PC-3 (cell line): ENCODE data around the gene ZYX. TPM values are rescaled to one million over a fixed set of nuclear protein-coding genes. Genes with fewer than 3 reads are reported as not detected.
"Not testable (repeated sequence)": the region's sequence is repeated elsewhere in the genome, so short reads cannot be mapped to it uniquely, and the experiment has no call there.

ENCODE experiments used
- ATAC-seq: fragments of 200-7000 bp; cut with Tn5 transposase; 2 replicates; pipeline ENCODE4 v1.9.1; 2020; ENCODE audit warnings: mild to moderate bottlenecking, moderate library complexity
- BruUV-seq: library from RNA; stranded (reverse); fragments of 400-500 nt; replicated peaks from 2 replicates; lab custom pipeline; 2021; lab: Mats Ljungman, UMichigan
- CTCF ChIA-PET: fragments of 300-600 bp; sonication (Branson Sonifier 250); formaldehyde crosslinking; loops from one replicate; lab custom pipeline; 2022; ENCODE audit warnings: antibody characterized with exemption; lab: Charles Lee
- POLR2A ChIA-PET: fragments of 300-600 bp; sonication (Branson Sonifier 250); formaldehyde crosslinking; loops from one replicate; lab custom pipeline; 2022; ENCODE audit warnings: antibody characterized with exemption; ENCODE audit not compliant: unreplicated experiment; lab: Charles Lee
- DNase-seq: peaks from one replicate; pipeline ENCODE4 v3.0.0-alpha.2; 2015
- H2AFZ ChIP-seq: fragments of 300-600 bp; sonication (generic); 2 replicates; pipeline ENCODE4 v1.6.0; 2016; ENCODE audit warnings: antibody characterized with exemption, low read length
- H3F3A ChIP-seq: fragments of 300-600 bp; sonication (generic); one replicate; pipeline ENCODE4 v1.6.0; 2017; ENCODE audit warnings: antibody characterized with exemption, low read length, control low read depth, mild to moderate bottlenecking; ENCODE audit not compliant: unreplicated experiment
- H3K27ac ChIP-seq: fragments of 300-600 bp; sonication (generic); 2 replicates; pipeline ENCODE4 v1.5.1; 2016; ENCODE audit warnings: mild to moderate bottlenecking, low read length
- H3K27me3 ChIP-seq: fragments of 300-600 bp; sonication (generic); 2 replicates; pipeline ENCODE4 v1.6.1; 2016; ENCODE audit warnings: low read length, mixed read lengths
- H3K36me3 ChIP-seq: fragments of 300-600 bp; sonication (generic); 2 replicates; pipeline ENCODE4 v1.6.1; 2016; ENCODE audit warnings: low read depth, mixed run types, low read length, mixed read lengths
- H3K4me1 ChIP-seq: fragments of 300-600 bp; sonication (generic); 2 replicates; pipeline ENCODE4 v1.5.1; 2016; ENCODE audit warnings: low read length; ENCODE audit not compliant: insufficient read depth
- H3K4me2 ChIP-seq: fragments of 300-600 bp; sonication (generic); 2 replicates; pipeline ENCODE4 v1.6.0; 2016; ENCODE audit warnings: low read length
- H3K4me3 ChIP-seq: fragments of 300-600 bp; sonication (generic); 2 replicates; pipeline ENCODE4 v1.5.1; 2016; ENCODE audit warnings: mild to moderate bottlenecking, low read length, mixed read lengths
- H3K79me2 ChIP-seq: fragments of 300-600 bp; sonication (generic); 2 replicates; pipeline ENCODE4 v1.6.1; 2017; ENCODE audit warnings: low read length, mixed read lengths
- H3K9ac ChIP-seq: fragments of 300-600 bp; sonication (generic); 2 replicates; pipeline ENCODE4 v1.6.0; 2016; ENCODE audit warnings: mild to moderate bottlenecking, low read length
- H3K9me2 ChIP-seq: fragments of 300-600 bp; sonication (generic); replicated peaks from 2 replicates; pipeline ENCODE4 v1.6.1; 2016; ENCODE audit warnings: mixed run types, low read length, mixed read lengths
- H3K9me3 ChIP-seq: fragments of 300-600 bp; sonication (generic); 2 replicates; pipeline ENCODE4 v1.6.1; 2016; ENCODE audit warnings: low read length, mixed read lengths
- H4K20me1 ChIP-seq: fragments of 300-600 bp; sonication (generic); 2 replicates; pipeline ENCODE4 v1.6.1; 2016; ENCODE audit warnings: low read length, mixed read lengths
- CTCF ChIP-seq: fragments of 300-600 bp; sonication (generic); conservative IDR thresholded peaks from 2 replicates; pipeline ENCODE4 v1.5.1; 2017; ENCODE audit warnings: antibody characterized with exemption, low read depth, mild to moderate bottlenecking, low read length
- EZH2 ChIP-seq: fragments of 300-600 bp; sonication (generic); IDR thresholded peaks from one replicate; pipeline ENCODE4 v1.6.1; 2017; ENCODE audit warnings: antibody characterized with exemption, mild to moderate bottlenecking, low read length; ENCODE audit not compliant: unreplicated experiment
- EZH2phosphoT487 ChIP-seq: fragments of 300-600 bp; sonication (generic); IDR thresholded peaks from 2 replicates; pipeline ENCODE4 v1.6.1; 2018; ENCODE audit warnings: mild to moderate bottlenecking, antibody characterized with exemption, low read length, borderline replicate concordance
- intact Hi-C: fragments of 100-400 bp; cut with micrococcal nuclease; formaldehyde crosslinking; loops from 2 replicates; pipeline ENCODE4 v1.9.0; 2023
- total RNA-seq: library from RNA; depleted of rRNA; stranded (reverse); fragments of >200 nt; gene quantifications from 2 replicates; pipeline ENCODE4 v1.2.3, GENCODE V29; 2014

Gene ZYX
- total RNA-seq, 1 experiment from 2014 or later, result 108 TPM

GRCh38 chr7:143419880-143420279, 38.7 kb downstream of the ZYX start:
- intact Hi-C loops, result loop anchor here (5.0 to 10.0 kb wide), 3 partner anchors 38 to 415 kb away; partner anchors contain the start of gene ZYX
- ATAC-seq, result no peak
- peak; percentile 41 for DNase-seq
- no peak for TF ChIP-seq EZH2
- TF ChIP-seq EZH2phosphoT487, result no peak
- TF ChIP-seq CTCF, result no peak
- POLR2A ChIA-PET, result no interaction called here
- Histone ChIP-seq H3F3A (no peaks in the 10 kb centered on the region), H3K4me3 (no peak overlapping the region), H3K4me2 (no peak overlapping the region), H3K36me3 (no peaks in the 10 kb centered on the region), H3K9me3 (no peaks in the 10 kb centered on the region), H3K9ac (no peak overlapping the region), H2AFZ (no peak overlapping the region), H3K79me2 (no peaks in the 10 kb centered on the region), H3K27ac (no peak overlapping the region), H3K4me1 (peaks cover 26% of the 10 kb centered on the region), H3K27me3 (no peaks in the 10 kb centered on the region), H4K20me1 (no peaks in the 10 kb centered on the region), H3K9me2 (no peaks in the 10 kb centered on the region)
- BruUV-seq, result no TSS peak
- CTCF ChIA-PET, result no interaction called here

GRCh38 chr7:143420624-143421023, 39.5 kb downstream of the ZYX start:
- H3K36me3 ChIP-seq, ATAC-seq, H3K4me2 ChIP-seq, BruUV-seq, H4K20me1 ChIP-seq, H3K79me2 ChIP-seq, H3K9me2 ChIP-seq, H3K27ac ChIP-seq, DNase-seq, H3F3A ChIP-seq, H3K4me3 ChIP-seq, CTCF ChIA-PET, H3K9ac ChIP-seq, intact Hi-C loops, POLR2A ChIA-PET, H3K9me3 ChIP-seq, H3K27me3 ChIP-seq, H2AFZ ChIP-seq: not testable (repeated sequence)
- peaks cover 19% of the 10 kb centered on the region for H3K4me1 ChIP-seq

GRCh38 chr7:143422033-143422432, 40.9 kb downstream of the ZYX start:
- POLR2A ChIA-PET, result no interaction called here
- no peaks in the 10 kb centered on the region for H3K9me2 ChIP-seq
- ATAC-seq (no peak), DNase-seq (no peak)
- H3K4me2 ChIP-seq, result no peak overlapping the region
- intact Hi-C loops, result no loop called here
- H3K4me1 ChIP-seq, result peaks cover 12% of the 10 kb centered on the region
- no peaks in the 10 kb centered on the region for H3K27me3 ChIP-seq
- H4K20me1 ChIP-seq, result no peaks in the 10 kb centered on the region
- CTCF ChIA-PET, result interaction anchor here (0.6 kb wide), 1 partner anchor 42 kb away, joined by 12 read pairs; no protein-coding TSS in a partner anchor
- no peak overlapping the region for H2AFZ ChIP-seq
- H3K79me2 ChIP-seq, result no peaks in the 10 kb centered on the region
- no peaks in the 10 kb centered on the region for H3K36me3 ChIP-seq
- H3K9ac ChIP-seq, result no peak overlapping the region
- no peak overlapping the region for H3K27ac ChIP-seq
- BruUV-seq, result no TSS peak
- H3K9me3 ChIP-seq, result no peaks in the 10 kb centered on the region
- H3F3A ChIP-seq, result no peaks in the 10 kb centered on the region
- no peak overlapping the region for H3K4me3 ChIP-seq
- TF ChIP-seq EZH2phosphoT487 (no peak), EZH2 (no peak), CTCF (no peak)

- H3K4me2 ChIP-seq, H3K9ac ChIP-seq, DNase-seq, CTCF ChIA-PET, H3K27ac ChIP-seq, H3K4me3 ChIP-seq, H4K20me1 ChIP-seq, BruUV-seq, POLR2A ChIA-PET, H3K9me3 ChIP-seq, ATAC-seq, intact Hi-C loops, H3K9me2 ChIP-seq, H3K79me2 ChIP-seq, H3K4me1 ChIP-seq, H3K27me3 ChIP-seq, H3F3A ChIP-seq, H3K36me3 ChIP-seq, H2AFZ ChIP-seq: not testable (repeated sequence)
Measured at GRCh38 chr7:143424476-143424875, 43.3 kb downstream of the ZYX start.
